HT-29 (cell line): Measurements from ENCODE around the gene MRPS34. TPM values are rescaled to one million over a fixed set of nuclear protein-coding genes. Genes with fewer than 3 reads are reported as not detected.

ENCODE experiments used
- DNase-seq: peaks from one replicate; pipeline ENCODE4 v3.0.0-alpha.2; 2015; ENCODE audit warnings: low spot score
- total RNA-seq: library from RNA; depleted of rRNA; stranded (reverse); fragments of >200 nt; shearing (Covaris generic); gene quantifications from 2 replicates; pipeline ENCODE4 v1.2.3, GENCODE V29; 2014

Gene MRPS34
- total RNA-seq, 1 experiment from 2014 or later: 355 TPM

DNA sequence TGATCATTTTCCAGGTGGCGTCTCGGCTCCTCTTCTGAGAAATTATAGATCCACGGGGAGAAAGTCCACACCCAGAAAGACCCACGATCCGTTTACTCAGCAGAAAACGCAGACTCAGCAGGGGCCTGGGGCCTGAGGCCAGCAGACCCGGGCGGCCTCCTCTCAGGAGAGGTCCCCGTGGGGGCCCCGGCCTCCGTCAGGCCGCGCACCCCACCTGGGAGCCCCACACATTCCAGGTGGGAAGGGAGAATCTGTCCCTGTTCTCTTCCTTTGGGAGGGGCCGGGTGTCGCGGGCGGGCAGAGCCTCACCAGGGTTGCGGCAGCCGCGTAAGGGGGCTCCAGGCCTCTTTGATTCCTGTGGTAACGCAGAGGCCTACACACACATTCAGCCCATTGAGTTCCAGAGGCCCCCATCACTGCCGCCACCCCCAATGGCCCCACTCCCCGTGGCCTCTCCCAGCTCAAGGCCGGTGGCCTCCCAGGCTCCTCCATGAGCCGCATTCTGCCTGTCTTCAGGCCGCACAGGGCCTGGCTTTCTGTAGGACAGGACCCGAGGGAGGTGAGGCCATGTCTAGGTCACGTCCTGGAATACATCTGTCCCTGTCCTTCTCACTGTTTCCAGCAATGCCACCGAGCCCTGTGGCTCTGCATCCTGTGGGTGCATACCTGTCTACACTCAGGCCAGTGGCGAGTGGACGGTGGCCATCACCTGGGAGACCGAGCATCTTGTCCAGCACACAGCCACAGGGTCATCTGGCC is 22.2 kb upstream of the MRPS34 start:
- no peak for DNase-seq

- DNase-seq: no peak
These were observed 21.4 kb upstream of the MRPS34 start for GRCh38 chr16:1794221-1794871.

- no peak for DNase-seq
These were observed 20.8 kb upstream of the MRPS34 start, which contains the start of gene IGFALS for GRCh38 chr16:1793578-1794220. IGFALS (minus strand) TSS chr16:1793705; CDS start chr16:1793652, 53 bp downstream.

DNA sequence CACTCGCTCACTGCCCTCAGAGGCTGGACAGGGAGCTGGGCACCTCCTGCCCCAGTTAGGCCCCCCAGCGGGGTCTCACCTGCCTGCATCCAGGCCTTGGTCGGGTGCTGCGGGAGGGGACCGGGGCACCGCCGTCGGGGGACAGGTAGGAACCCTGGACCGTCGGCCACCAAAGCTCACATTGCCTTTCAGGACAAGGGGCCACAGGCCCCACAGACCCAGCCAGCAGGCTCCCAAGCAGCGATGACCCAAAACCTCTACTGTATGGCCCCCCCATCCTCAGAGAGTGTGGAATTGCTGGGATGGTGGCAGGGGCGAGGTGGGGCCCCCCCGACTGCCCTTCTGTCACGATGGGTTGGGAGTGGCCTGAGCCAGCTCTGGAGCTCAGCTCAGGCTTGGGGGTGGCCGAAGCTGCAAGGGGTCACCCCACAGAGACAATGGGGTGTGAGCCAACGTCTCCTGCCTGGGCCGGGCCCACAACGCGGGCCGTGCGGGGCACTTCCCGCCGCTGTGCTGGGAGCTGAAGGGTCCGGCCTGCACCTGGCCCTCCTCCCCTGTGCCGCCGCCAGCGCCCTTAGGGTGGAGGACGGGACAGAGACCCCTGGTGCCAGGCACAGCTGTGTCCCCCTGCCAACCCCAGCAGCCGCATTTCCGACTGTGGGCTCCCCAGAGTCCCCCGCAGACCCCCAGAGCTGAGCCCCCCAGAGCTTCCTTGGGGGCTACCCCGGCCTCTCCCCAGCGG is 20.1 kb upstream of the MRPS34 start:
- no peak for DNase-seq

GRCh38 chr16:1791943-1792812 is 19.2 kb upstream of the MRPS34 start:
- DNase-seq: no peak

DNA sequence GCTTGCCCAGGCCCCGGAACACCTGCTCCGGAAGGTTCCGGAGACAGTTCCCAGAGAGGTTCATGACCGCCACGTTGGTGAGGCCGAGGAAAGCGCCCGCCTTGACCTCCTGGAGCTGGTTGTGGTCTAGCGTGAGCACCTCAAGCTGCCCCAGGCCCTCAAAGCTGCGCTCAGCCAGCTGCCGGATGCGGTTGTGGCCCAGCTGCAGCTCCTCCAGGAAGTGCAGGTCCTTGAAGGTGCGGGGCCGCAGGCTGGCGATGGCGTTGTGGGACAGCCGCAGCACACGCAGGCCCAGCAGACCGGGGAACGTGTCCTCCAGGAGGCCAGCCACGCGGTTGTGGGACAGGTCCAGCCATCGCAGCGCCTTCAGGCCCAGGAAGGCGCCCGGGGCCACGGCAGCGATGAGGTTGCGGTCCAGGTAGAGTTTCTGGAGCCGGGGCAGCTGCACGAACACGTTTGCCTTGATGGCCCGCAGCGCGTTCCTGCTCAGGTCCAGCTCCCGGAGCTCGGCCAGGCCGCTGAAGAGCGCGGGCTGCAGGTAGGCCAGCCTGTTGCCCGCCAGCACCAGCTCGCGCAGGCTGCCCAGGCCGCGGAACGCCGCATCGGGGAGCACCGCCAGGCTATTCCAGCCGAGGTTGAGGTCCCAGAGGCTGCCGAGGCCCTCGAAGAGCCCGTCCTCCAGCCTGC is 18.5 kb upstream of the MRPS34 start:
- DNase-seq: no peak

- DNase-seq: no peak
These were observed 17.8 kb upstream of the MRPS34 start for GRCh38 chr16:1790611-1791255.

- DNase-seq: no peak
These were observed 17.3 kb upstream of the MRPS34 start for GRCh38 chr16:1790261-1790610.

- DNase-seq: no peak
These were observed 16.7 kb upstream of the MRPS34 start for GRCh38 chr16:1789643-1790045.

DNA sequence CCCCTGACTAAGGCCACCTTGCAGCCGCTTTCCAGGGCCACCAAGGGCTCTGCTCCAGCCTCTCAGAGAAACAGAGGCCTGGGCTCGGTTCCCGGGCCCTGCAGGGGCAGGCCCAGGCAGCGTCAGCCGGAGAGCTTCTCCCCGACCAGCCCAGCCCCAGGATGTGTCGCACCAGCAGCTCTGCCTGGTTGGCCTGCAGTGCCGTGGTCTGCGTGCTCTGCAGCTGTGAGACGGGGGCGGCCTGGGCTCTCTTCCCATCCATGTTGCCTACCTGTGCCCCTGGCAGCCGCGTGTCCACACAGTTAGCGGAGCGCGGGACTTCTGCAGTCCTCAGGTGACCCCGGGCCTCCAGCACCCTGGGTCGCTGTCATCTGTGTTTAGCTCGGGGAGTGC is 15.8 kb upstream of the MRPS34 start:
- DNase-seq: no peak

DNA sequence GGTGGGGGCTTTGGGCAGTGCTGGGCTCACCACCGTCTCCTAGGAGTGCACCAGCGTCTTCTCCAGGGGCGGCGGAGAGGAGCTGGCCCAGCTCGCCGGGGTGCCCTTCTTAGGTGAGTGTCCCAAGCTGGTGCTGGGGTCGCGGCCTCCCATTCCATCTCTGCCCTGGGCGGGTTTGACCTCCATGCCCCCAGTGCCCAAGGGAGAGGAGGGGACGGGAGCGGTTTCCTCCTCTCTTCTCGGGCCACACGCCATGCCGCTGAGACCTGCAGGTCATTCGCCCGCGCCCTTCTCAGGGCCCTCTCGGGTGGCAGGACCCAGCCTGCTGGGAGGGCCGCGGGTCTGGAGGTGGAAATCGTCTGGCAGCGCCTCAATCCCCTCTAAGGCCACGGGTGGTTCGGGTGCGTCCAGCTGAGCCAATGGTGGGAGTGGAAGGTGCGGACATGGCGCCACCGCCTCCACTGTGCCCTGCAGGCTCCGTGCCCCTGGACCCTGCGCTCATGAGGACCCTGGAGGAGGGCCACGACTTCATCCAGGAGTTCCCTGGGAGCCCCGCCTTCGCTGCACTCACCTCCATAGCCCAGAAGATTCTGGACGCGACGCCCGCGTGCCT is 15.3 kb upstream of the MRPS34 start:
- DNase-seq: no peak

DNA sequence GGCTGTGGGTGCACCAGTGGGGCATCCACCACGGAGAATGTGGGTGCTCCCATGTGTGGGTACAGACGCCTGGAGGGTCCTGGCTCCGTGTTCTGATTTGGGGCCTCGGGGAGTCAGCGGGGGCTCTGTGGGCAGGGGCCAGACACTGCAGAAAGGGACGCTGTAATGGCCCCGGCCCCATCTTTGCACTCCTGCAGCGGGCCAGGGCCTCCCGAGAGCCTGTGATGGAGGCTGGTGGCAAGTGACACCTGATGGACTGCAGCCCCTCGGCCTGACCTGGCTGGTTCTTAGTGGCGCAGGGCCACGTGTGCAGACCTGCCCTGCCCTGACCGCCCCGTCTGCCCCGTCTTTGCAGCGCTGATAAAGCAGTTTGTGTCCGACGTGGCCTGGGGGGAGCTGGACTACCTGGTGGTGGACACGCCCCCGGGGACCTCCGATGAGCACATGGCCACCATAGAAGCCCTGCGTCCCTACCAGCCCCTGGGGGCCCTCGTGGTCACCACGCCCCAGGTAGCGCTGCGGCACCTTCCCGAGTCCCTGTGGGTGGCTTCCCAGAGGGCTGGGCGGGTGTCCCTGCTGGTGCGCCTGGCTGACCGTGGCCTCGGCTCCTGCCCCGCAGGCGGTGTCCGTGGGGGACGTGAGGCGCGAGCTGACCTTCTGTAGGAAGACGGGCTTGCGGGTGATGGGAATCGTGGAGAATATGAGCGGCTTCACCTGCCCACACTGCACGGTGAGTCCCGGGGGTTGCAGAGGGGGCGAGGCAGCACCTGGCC is 14.6 kb upstream of the MRPS34 start:
- no peak for DNase-seq

GRCh38 chr16:1787056-1787321 is 14.1 kb upstream of the MRPS34 start:
- no peak for DNase-seq

DNA sequence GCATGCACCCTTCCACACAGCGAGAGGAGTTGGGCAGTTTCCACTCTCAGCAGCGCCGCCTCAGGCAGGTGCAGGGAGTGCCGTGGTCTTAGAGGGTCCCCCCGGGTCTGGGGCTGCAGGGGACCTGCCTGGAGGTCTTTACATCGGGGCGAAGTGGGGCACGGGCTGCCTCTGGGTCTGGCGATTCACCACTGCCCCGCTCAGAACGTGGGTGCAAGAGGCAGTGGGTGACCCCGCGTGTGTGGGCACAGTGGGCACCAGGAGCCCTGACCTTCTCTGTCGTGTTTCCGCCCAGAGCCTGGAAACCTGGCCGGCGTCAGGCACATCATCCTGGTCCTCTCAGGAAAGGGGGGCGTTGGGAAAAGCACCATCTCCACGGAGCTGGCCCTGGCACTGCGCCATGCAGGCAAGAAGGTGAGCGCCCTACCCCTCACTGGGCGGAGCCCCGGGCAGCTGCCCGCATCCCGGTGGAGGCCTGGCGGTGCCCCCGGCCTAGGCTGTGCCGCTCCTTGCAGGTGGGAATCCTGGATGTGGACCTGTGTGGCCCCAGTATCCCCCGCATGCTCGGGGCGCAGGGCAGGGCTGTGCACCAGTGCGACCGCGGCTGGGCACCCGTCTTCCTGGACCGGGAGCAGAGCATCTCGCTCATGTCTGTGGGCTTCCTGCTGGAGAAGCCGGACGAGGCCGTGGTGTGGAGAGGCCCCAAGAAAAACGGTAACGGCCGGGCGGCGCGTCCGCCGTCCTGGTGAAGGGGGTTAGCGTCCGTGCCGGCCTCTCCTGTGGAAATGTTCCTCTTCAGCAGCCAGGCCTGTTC is 13.5 kb upstream of the MRPS34 start:
- no peak for DNase-seq

- DNase-seq: no peak
These were observed 12.9 kb upstream of the MRPS34 start for GRCh38 chr16:1785846-1786170.

- no peak for DNase-seq
These were observed 12.3 kb upstream of the MRPS34 start for GRCh38 chr16:1784977-1785845.
